Inflammatory macrophage (primary cell): ENCODE data around the gene DMAC1.

ENCODE experiments used
- DNase-seq, 2 donors: peaks; one replicate each; pipeline ENCODE4 v3.0.0-alpha.2; 2020 to 2022

Gene DMAC1

DNA sequence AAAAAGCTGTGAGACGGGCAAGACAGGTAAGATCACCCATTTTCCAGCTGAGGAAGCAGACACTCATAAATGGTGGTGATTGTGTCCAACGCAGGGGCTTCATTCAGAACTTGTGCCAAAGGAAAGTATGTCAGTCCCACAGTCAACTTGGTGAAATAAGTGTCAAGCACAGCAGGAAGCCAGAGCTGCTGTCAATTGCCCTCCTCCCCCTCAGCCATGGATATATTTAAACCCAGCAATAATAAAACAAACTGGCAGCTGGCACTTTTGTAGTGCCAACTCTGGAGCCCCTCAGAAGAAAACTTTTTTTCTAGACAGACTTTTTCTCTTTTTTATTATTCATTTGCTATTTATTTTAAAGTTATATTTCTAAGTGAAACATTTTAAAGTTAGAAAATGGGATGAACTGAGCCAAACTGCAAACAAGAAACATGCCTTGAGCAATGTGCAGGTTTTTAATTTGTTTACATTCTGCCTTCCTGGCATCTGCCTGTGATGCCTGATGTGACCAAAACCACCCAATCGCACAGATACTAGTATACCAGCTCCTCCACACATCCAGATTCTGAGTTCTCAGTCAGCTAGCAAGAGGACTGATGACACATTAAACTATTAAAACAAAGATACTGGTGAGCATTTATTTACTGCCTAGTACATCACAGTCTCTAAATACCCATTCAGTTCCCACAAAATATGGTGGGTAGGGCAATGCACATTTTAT is 17.0 kb downstream of the DMAC1 start:
- no peak for DNase-seq

DNA sequence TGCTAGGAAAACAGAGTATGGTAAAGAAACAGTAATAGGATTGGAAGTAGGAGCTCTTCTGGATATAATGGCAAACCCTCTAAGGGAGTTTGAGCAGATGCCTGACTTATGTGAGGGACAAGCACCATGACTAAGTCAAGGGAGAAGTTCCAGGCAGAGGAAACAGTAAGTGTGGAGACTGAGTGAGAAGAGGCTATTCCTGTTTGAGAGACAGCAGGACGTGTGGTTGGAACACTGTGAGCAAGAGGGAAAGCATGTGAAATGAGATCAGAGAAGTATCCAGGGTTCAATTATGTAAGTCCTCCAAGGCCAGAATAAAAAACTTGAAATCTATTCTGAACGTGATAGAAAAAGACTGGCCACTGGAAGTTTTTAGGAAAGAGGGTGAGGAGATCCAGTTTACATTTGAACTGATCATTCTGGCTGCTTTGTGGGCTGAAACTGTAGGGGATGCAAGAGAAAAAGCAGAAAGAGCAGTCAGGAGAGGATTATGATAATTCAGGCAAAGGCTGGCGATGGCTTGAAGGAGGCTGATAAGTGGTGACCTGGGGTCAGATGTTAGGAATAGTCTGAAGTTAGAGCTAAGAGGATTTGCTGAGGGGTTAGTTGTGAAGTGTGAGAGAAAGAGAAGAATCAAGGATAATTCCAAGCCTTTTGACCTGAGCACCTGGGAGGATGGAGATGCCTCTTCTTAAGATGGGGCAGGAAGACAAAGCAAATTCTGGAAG is 19.2 kb downstream of the DMAC1 start:
- no peak for DNase-seq

DNA sequence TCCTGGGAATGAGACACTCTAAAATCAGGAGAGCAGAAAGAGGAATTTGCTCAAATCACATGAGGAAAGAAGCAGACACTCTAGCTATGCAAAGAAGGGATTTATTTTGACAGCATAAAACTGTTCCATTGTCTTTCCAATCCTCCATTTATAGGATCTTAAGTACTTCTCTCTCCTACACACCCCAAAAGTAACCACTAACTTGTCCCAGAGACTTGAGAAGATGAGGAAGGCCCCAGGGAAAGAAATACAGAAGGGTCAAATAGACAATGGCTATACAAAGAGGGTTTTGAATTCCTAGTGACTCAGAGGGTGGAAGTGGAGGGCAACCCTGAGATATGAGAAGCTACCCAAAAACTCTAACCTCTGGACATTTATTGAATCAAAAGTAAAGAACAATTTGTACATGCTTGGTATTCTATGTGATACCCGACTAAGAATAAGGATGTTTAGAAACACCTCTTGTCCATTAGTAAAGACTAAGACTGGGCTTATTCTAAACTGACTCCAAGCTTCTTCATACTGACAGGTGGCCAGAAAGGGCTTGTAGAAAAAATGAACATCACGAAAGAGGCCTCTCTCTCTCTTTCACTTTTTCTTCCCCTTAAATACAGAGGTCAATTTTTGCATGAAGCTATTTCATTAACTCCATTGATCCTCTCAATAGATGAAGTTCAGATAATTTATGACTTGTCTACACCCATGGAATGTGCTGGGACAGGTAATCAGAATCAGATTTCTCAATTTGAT is 20.6 kb downstream of the DMAC1 start:
- DNase-seq, result no peak

DNA sequence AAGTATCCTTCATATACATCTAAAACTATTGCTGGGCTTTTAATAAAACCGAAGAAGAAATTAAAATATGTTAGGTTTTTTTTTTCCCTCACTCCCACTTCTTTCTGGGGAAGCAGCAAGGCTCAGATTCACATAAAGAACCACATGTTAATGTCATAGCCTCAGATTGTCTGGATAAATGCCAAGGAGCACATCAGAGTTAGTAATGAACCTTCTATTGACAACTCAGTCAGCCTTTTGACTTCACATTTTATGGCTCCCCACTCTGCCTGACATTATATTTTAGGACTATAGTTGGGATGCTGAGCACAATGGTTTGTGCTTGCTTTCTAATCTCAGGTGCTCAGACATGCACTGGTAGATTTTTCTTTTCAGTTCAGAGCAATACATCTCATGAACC is 21.8 kb downstream of the DMAC1 start:
- no peak for DNase-seq

DNA sequence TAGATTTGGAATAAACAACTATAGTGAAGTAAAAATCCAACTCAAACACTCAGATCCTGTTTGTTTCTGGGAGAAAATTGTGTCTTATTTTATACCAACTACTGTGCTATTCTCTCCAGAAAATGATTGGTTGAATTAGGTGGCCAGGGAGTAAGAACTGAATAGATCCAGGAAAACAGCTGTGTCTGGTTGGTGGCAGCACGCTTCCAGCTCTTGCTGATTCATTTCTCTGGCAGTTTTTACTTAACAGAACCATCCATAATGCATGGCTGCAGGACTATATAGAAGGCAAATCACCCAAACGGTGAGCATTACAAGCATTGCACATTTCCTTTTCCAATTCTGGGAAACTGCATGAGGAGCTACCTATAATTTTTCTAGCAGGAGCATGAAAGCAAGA is 29.5 kb downstream of the DMAC1 start:
- no peak for DNase-seq

DNA sequence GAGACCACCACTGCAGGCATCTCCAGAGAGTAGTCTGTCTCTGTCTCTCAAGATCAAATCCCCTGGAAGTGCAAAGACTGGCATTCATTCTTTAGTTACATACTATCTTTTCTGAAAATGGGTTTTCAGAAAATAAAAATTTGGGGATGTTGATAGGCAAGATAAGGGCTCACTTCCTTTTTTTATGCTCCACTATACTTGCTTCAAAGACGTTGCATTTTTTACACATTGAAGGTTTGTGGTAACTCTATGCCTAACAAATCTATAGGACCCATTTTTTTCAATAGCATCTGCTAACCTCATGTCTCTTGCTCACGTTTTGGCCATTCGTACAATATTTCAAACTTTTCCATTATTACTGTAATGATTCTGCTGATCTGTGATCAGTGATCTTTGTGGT is 37.0 kb downstream of the DMAC1 start:
- no peak for DNase-seq

DNA sequence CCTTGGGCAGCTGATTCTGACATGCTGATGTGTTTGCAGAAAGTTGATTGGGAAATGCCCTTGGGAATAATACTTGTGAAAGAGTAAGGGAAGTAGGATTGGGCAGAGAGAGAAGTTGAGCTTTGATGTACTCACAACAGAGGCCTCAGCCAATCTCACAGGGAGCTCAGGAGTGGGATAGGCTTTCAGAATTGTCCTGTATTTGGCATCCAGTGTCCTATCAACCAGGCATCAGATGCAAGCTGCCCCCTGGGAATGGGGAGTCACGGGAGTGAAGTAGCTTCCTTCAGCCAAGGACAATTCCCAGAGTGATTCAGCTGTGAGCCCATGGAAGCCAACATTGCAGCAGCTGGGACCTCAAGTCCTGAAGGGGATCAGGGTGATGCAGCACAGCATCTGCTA is 39.6 kb downstream of the DMAC1 start:
- no peak for DNase-seq

DNA sequence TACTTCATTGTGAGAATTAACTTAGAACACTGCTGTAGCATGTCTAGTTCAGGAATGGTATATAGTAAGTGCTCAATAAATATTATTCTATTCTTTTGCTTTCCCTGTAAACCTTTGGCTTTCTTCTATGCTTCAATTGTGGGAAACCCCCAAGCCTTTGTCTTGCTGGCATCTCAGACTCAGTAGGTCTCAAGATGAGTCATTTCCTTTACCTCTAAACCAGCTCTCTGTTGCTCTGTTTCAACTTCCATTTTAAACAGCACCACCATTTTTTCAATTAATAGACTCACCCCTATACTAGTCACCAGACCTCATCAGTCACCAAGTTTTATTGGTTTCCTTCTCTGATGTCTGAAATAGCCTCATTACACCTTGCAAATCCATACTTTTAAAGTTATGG is 43.5 kb downstream of the DMAC1 start:
- no peak for DNase-seq

DNA sequence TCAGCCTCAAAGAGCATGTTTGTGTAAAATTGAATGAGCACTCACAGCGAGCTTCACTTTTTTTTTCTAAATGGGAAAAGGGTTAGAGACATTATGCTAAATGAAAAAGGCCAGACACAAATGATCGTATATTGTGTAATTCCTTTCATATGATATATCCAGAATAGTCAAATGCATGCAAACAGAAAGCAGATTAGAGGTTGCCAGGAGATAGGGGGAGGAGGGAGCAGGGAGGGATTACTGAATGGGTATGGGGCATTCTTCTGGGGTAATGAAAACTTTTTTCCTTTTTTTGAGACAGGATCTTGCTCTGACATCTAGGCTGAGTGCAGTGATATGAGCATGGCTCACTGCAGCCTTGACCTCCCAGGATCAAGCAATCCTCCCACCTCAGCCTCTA is 47.1 kb downstream of the DMAC1 start:
- no peak for DNase-seq
